IPS DF 4.7 (cell line): ENCODE data around the gene CAPN1.

Source experiments
- DNase-seq: peaks from one replicate; pipeline ENCODE4 v3.0.0-alpha.2; 2013; ENCODE audit warnings: low spot score; ENCODE audit errors: extremely low read depth

Gene CAPN1

DNA sequence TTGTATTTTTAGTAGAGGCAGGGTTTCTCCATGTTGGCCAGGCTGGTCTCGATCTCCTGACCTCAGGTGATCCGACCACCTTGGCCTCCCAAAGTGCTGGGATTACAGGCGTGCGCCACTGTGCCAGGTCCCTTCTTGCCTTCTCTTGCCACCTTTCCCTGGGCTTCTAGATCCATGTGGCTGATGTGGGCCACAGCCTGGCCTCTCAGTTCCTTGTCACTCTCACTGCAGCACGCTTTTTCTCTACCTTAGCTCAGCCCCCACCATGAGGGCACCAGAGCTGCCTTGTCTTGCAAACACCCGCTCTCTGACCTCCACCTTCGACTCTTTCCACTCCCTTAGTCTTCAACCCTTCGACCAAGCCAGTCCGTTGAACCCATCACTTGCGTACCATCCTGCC lies 7.5 kb downstream of the CAPN1 start:
- DNase-seq, result no peak

GRCh38 chr11:65194564-65194963 lies 12.8 kb downstream of the CAPN1 start:
- no peak for DNase-seq

DNA sequence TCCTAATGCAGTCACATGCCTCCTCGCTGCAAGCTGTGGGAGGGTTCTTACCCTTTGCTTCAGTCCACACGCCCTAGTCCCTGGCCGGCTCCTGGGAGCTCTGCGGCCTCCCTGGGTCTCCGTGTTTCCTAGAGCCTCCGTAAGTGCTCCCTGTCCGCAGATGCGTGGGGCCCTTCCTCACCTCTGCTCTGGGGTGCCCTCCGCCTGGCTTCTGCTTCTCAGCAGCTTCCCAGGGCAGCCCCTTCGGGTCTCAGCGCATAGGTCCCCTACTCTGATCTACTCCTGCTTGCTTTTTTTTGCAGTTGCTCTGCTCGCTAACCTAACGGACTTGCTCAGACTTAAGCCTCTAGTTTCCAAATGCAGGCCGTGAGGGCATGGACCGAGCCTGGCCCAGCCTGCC lies 22.4 kb downstream of the CAPN1 start:
- DNase-seq, result no peak

GRCh38 chr11:65204646-65205601 lies 23.2 kb downstream of the CAPN1 start:
- DNase-seq, result no peak

- DNase-seq, result no peak
Measured at GRCh38 chr11:65205602-65205967, 23.9 kb downstream of the CAPN1 start.

- DNase-seq, result no peak
Measured at GRCh38 chr11:65206441-65206841, 24.7 kb downstream of the CAPN1 start.

- no peak for DNase-seq
Measured at GRCh38 chr11:65206901-65207300, 25.2 kb downstream of the CAPN1 start.

DNA sequence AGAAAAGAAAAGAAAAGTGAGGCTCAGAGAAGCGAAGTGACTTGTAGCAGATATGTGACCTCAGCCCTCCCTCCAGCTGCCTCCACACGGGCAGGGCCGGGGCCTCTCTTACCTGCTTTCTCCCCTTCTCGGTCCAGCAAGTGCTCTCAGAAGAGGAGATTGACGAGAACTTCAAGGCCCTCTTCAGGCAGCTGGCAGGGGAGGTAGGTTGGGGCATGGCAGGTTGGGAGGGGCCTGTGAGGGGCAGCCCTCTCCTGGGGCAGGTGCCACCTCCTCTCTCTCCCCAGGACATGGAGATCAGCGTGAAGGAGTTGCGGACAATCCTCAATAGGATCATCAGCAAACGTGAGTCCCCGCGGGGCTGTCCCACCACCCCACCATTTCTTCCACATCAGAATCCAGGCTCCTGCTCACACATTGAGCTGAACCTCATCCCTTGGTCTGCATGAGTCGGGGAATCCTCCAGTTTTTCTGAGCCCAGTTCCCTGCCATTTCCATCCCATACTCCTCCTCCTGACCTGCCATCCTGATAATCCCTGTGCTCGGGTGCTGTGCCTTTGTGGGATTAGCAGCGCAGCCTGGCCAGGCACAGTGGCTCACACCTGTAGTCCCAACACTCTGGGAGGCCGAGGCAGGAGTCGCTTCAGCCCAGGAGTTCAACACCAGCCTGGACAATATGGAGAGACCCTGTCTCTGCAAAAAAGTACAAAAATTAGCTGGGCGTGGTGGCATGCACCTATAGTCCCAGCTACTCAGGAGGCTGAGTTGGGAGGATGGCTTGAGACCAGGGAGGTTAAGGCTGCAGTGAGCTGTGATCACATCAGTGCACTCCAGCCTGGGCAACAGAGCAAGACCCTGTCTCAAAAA lies 26.4 kb downstream of the CAPN1 start:
- DNase-seq, result no peak

DNA sequence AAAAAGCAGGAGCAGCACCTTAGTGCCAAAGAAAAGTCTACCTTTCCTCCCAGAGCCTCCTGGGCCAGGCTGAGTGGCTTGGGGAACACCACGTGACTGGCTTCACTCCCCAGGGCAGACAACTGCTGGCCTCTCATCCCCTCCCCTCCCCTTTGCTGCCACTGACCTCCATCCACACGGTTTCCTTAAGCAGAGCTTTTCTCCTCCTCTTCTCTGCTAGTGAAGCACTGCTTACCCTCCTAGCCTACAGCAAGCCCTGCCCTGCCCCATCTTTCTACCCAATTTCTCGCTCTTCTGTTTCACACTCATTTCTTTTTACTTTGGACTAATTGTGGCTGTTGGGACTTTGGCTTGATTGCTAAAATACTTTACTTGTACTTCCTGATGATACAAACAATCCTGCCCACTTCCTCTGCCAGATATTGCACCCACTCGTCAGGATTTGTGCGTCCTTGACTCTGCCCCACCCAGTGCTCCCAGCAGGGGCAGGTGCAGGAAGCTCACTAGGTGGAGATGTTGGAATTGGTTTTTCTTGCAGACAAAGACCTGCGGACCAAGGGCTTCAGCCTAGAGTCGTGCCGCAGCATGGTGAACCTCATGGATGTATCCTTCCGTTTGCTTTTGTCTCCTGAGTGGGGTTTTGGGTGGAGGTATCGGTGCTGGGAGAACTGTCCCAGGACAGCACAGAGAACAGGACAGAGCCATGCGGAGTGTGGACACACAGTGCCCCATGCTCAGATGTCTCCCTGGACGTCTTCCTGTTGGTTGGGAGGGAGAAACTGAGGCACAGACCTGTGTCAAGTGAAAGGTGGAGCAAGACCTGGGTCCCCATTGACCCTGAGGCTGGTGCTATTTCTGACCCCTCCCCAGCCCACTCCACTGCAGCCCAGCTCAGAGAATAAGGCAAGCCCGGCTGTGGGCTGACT lies 27.3 kb downstream of the CAPN1 start:
- no peak for DNase-seq

GRCh38 chr11:65209711-65210360 lies 28.1 kb downstream of the CAPN1 start:
- no peak for DNase-seq

GRCh38 chr11:65210361-65210731 lies 28.6 kb downstream of the CAPN1 start:
- no peak for DNase-seq

GRCh38 chr11:65210748-65211147 lies 29.0 kb downstream of the CAPN1 start:
- no peak for DNase-seq

DNA sequence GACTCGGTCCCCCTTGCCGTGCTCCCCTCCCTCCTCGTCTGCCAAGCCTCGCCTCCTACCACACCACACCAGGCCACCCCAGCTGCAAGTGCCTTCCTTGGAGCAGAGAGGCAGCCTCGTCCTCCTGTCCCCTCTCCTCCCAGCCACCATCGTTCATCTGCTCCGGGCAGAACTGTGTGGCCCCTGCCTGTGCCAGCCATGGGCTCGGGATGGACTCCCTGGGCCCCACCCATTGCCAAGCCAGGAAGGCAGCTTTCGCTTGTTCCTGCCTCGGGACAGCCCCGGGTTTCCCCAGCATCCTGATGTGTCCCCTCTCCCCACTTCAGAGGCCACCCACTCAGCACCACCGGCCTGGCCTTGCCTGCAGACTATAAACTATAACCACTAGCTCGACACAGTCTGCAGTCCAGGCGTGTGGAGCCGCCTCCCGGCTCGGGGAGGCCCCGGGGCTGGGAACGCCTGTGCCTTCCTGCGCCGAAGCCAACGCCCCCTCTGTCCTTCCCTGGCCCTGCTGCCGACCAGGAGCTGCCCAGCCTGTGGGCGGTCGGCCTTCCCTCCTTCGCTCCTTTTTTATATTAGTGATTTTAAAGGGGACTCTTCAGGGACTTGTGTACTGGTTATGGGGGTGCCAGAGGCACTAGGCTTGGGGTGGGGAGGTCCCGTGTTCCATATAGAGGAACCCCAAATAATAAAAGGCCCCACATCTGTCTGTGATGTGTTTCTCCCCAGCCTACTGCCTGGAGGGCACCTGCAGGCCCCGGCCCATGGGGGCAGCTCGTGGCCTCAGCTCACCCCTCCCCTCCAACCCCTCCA lies 29.8 kb downstream of the CAPN1 start:
- no peak for DNase-seq

DNA sequence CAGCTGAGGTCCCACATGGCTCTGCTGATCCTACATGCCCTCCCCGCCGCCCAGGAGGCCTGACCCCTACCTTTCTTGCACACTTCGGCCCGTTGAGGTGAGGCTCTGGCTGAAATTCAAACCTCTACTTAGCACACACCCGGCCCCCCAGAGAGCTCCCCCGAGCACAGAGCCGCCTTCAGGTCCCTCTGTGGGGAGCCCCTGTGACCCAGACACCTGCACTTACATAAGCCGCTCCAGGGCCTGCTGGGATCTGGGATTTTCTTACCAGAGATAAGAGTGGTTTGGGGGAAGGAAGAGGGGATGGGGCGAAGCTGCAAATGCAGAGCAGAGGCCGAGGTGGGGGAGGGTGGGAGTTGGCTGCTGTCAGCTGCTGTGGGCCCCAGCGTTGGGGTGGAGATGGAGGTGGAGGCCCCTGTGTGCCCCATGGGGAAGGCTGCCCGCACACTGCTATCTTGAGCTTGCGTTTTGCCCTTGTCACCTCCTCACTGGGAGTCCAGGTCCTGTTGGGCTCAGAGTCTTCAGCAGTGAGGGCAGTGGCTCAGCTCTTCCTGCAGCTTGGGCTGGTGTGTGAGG lies 30.6 kb downstream of the CAPN1 start:
- DNase-seq, result no peak

DNA sequence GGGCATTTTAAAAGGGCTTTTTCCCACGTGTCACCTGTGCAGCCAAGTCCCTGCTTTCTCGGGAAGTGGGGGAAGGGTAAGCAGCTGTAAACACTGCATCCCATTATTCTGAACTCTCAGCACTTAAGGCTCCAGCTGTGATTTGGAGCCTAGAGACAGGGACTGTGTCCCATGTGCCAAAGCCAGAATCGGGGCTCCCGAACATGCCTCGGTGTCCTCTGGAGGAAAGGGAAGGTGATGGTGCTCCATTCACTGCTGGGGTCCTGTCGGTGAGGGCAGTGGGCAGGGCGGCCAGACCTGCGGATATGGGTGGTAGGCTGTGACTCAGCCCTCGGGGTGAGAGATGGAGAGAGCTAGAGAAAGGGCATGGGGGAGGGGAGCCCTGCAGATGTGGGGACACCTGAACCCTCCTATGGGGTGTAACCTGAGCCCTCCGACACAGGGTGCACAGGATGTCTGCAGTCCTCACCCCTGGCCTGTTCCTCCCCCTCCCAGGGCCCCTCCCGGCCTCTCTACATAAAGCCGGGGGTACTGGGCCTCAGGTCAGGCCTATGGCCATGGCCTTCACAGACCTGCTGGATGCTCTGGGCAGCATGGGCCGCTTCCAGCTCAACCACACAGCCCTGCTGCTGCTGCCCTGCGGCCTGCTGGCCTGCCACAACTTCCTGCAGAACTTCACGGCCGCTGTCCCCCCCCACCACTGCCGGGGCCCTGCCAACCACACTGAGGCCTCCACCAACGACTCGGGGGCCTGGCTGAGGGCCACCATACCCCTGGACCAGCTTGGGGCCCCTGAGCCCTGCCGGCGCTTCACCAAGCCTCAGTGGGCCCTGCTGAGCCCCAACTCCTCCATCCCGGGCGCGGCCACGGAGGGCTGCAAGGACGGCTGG lies 31.8 kb downstream of the CAPN1 start:
- DNase-seq, result no peak

- no peak for DNase-seq
Measured at GRCh38 chr11:65214212-65214845, 32.6 kb downstream of the CAPN1 start.

DNA sequence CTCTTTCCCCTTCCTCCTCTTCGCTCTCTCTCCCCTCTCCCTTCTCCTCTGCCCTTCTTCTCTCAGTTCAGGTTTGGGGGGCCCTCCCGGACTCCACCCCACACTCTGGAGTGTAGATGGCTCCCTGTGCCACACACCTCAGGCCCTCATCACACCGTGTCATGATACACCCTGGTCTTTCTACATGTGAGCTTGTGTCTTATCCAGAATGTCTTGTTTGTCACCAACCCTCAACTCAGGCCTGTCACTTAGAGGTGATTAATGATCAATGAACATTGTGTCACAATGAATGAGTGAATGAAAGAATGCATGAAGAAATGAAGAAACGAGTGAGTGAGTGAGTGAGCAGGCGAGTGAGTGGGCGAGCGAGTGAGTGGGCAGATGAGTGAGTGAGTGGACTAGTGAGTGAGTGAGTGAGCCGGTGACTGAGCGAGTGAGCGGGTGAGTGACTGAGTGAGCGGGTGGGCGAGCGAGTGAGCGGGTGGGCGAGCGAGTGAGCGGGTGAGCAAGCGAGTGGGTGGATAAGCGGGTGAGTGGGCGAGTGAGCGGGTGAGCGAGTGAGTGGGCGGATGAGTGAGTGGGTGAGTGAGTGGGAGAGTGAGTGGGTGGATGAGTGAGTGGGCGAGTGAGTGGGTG lies 33.8 kb downstream of the CAPN1 start:
- no peak for DNase-seq

- no peak for DNase-seq
Measured at GRCh38 chr11:65216830-65217229, 35.1 kb downstream of the CAPN1 start.
